Measurements from ENCODE around the gene KRTAP5-3.

Gene KRTAP5-3

DNA sequence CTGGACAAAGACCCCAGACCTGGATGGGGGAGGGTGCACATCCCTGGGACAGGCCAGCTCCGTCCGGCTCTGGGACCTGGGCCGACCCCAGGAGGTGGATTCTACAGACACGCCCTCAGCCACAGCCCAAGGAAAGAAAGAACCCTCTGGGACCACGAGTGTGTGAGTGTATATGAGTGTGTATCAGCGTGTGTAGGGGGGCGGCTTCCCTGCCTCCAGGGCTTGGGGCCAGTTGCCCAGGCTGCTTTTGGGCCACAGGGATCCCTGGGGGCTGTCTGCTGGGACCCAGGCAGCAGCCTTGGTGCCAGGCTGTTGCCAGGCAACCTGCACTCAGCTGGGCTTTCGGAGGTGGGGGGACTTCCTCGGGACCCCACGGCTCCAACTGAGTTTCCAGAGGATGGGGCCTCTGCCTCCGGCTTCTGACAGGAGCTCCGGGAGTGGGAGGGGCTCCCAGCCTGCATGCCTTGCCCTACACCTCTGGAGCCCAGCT lies 45.1 kb downstream of the KRTAP5-3 start:
- no peak for DNase-seq

DNA sequence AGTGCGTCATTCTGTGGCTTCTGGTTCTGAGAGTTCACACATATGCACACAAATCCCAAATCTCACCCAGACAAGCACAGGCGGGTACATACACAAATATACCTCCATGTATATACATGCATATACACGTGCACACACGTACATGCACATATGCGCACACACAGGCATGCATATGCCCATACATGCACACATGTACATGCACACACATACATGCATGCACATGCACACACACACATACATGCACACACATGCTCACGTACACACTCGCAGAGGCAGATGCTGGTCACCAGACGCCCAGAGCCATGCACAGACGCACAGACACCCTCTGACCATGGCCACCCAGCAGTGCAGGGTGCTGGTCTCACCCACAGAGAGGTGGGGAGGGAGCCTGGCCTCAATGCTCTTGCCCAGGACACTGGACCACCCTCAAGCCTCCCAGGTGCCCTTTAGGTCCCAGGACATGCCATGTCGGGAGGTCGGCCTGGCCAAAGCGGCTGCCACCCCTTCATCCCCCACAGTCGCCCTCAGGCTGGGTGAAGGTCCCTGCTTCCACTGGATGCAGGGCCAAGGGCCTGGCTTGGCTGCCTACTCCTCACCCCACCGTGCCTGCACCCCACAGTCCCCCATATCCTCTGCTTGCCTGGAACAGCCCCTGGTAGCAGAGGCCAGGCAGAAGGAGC lies 45.7 kb downstream of the KRTAP5-3 start:
- no peak for DNase-seq

DNA sequence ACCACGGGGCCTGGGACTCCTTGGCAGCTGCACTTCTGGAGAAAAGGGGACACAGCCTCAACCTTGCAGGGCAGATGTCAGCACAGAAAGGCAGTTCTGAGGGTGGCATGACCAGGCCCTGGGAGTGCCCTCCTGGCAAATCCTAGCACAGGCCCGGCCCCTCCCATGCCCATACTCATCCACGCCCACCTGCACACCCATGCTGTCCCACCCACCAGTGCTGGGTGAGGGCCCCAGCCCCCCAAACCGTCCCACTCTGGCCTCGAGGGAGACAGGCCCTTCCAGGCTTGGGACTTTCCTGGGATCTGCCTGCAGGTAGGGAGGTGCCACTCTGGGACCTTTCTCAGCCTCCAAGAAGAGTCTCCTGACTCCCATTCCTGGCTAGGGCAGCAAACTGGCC lies 46.3 kb downstream of the KRTAP5-3 start:
- DNase-seq, result no peak

DNA sequence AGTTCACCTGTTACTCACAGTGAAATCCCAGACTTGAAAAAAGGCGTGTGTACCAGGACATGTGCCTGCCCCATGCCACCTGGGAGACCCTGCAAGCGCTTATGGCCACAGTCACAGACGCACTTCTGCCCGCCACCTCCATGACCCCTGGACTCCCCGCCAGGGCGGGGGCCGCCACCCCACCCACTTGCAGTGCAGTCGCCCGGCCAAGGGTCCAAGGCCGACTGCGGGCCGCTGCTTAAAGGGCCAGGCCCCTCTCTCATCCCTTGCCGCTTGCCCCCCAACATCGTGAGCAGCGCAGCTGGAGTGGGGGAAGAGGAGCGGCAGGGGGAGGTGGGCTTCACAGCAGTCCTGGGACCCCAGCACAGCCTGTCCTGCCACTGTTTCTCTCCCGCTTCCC lies 47.0 kb downstream of the KRTAP5-3 start:
- no peak for DNase-seq

DNA sequence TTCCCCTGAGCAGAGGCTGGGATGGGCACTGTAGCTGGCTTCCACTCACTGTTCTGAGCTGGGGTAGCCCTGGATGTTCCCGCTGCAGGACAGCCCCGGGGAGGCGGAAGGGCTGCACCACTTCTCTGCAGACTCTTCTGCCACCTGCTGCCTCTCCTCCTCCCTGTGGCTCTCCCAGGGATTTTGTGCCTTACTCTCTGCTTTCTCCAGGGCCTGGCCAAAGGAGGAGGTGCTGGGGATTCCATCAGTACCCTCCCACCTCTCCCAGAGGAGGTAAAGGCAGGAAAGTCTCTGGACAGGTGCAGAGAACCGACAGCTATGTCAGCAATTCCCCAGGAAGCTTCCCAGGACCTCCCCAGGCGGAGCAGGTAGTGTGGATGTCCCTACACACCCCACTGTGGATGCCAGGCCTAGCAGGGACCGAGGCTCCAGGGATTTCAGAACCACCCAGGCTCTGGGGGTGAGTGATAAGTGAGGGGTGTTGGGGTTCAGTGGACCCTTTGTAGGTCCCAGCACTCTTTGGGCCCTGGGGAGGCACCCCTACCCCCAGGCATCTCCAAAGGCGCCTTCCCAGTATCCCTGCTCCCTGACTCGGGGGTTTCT lies 47.5 kb downstream of the KRTAP5-3 start:
- DNase-seq, result no peak

DNA sequence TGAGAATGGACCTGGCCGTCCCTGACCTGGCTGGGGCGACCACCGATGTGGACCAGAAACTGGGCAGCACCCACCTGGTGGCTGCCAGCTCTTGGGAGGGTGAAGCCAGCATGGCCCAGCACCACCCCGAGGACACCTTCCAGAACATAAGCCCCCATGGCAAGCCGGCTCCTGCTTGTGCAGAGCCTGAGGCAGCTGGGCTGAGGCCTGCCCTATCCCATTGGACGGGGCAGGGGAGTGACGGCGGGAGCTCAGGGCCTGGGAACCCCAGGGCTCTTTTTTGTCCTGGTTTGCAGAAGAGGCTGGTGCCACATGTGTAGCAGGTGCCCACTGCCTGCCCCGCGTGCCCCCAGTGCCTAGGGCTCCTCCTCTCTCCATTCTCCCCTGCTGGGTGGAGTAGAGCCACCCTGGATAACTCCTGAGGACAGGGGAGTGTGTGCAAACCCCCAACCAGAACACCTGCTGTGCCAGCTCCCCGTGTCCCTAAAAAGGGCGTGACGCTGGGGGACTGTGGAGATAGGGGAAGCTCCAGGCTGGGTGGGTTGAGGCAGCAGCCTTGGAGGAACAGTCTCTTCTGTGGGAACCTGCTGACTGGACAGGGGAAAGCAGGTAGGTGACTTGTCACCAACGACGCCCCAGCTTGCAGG lies 48.1 kb downstream of the KRTAP5-3 start:
- no peak for DNase-seq

DNA sequence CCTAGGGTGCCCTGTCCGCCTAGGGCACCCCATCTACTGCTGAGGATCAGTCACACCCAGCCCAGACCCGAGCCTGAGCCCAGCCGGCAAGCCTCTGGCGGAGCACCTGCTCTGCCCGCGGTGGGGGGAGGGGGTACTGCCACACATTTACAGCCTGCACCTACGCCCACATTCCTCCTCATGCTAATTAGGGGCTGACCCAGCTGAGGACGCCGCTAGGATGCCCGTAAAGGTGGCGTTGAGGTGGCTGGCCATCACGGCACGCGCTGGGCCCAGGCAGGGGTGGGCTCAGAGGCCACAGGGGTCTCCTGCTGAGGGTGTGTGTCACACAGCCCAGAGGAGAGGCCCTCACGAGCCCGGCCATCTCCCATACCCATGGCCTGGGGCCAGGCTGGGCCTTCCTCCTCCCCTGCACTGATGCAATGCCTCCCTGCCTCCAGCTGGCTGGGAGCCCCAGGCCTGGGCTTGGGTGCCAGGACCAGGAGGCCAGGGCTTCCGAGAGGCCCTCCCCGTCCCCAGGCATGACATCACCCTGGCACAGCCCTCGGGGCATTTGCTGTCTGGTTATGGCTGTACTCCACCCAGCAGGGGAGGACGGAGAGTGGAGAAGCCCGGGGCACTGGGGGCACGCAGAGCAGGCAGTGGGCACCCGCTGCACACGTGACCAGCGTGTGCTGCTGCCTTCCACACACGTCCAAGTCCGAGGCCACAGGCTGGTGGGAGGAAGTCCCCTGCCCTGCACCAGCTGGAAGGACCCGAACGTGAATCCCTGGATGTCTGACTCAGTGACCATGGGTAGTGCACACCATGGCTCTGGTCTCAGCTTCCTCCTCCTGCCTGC lies 48.9 kb downstream of the KRTAP5-3 start:
- DNase-seq, result no peak

DNA sequence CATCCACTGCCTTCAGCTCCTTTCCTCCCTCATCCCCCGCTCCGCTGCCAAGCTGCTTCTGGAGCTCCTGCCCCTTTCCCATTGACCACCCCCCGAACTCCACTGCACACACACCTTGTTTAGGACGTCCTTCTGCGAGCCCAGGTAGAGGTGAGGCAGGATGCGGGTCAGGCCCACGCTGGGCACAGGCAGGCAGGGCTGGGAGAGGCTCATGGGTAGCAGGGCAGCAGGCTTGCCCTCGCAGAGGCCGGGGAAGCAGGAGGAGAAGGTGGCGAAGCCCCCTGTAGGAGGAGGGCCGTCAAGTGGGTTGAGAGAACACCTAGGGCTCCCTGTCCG lies 49.5 kb downstream of the KRTAP5-3 start:
- DNase-seq, result no peak

DNA sequence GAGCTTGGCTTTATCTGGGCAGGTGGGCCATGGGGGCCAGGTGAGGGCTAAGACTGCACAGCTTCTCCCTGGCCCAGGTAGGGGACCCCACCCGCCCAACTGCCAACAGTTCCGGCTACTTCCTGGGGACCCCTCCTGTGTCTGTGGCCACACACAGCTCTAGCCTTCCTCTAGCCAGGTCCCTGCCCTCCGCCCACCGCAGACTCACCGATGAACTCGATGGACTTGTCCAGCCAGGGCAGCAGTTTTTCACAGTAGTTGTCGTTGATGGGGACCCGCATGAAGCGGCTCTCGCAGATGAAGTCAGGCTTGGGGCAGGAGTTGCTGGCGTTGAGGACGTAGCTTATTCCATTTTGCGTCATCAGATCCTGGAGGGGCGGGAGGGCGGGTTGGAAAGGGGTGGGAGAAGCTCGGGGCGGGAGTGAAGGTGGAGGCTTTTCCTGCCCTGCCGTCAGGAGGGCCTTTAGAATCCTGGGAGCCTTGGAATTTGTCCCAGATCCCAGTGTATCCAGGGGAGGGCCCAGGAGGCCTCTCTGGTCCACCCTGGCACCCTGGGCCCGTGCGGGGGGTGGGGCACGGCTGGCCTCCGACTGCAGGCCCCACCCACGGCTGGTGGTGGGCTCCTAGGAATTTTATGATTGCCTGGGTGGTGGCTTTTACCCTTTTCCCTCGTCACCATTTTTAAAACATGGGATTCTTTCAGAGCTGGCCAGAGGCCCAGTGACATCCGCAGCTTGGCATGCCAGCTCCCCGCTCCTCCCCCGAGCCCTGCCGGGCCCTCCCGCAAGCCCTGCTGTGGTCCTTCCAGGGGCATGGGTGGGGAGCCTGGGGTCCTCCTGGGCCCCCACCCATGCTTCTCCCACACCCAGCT lies 50.1 kb downstream of the KRTAP5-3 start:
- DNase-seq, result no peak

Data from activated CD8-positive, alpha-beta memory T cell treated with anti-CD3 and anti-CD28 coated beads, Interleukin-2, amount 50 U/mL, for 48 hours (primary cell).